ENCODE data around the gene CRNKL1.
"Not testable (repeated sequence)": the region's sequence is repeated elsewhere in the genome, so short reads cannot be mapped to it uniquely, and the experiment has no call there.

CRNKL1 gene

GRCh38 chr20:20010639-20011500 lies 41.4 kb downstream of the CRNKL1 start:
- no peak for DNase-seq (ENCODE audit: low spot score)

DNA sequence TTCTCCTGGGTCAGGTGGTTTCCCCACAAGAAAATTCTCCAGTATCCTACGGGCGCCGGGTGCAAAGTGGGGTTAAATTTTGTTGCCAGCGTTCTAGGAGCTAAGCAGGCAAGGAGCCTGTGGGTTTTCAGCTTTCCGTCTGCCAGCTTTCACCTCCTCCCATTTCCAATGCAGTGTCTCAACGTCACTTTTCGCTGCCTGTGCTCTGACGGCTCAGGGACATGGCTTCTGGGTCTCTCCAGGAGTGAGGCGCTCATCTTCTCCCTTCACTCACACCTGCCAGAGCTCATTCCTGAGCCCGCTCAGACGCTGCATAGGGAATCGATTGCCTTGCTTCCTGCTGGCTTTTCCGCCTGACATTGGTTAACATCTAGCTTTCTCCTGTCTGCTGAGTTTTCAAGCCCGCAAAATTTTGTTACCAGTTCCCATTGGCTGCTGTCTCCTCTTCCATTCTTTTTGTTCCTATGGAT lies 42.4 kb downstream of the CRNKL1 start:
- DNase-seq (ENCODE audit: low spot score): no peak

GRCh38 chr20:20005342-20005741 lies 46.9 kb downstream of the CRNKL1 start:
- no peak for DNase-seq (ENCODE audit: low spot score)

- DNase-seq (ENCODE audit: low spot score): not testable (repeated sequence)
These were observed 48.3 kb downstream of the CRNKL1 start for GRCh38 chr20:20003955-20004322.

DNA sequence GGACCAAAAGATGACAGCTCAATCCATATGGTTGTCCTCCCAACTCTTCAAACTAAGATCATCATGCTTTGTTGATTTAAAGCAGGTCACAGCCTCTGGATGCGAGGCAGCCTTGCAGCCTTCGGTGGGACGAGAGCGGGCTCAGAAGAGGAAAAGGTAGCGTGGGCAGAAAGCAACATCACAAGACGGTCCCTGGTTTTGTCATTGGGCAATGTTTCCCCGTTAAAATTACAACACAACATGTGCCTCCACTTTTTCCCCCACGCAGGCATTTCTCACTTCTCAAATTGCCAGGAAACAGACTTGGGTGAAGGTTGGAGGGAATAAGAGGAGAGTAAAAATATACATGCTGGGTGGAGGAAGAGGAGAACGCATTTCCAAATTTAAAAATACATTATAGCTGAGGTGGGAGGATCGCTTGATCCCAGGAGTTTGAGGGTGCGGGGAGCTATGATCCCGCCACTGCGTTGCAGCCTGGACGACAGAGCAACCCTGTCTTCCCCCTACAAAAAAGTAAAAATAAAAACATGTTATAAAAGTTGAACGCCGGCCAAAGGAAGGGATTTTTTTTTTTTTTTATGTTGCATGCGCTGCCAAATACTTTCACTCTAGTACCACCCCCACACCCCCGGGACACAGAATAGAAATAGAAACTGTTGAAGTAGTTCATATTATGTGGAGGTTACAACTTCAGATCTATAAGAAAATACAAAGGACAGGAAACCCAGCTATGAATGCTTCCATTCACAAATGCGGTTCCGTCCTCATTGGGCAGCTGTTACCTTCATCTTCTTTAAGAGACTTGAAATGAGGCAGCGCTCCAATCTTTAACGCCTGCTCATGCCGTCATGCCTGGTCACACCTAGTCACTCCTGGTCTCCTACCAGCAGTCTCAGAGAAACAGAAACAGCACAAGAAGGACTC lies 49.0 kb downstream of the CRNKL1 start:
- no peak for DNase-seq (ENCODE audit: low spot score)

DNA sequence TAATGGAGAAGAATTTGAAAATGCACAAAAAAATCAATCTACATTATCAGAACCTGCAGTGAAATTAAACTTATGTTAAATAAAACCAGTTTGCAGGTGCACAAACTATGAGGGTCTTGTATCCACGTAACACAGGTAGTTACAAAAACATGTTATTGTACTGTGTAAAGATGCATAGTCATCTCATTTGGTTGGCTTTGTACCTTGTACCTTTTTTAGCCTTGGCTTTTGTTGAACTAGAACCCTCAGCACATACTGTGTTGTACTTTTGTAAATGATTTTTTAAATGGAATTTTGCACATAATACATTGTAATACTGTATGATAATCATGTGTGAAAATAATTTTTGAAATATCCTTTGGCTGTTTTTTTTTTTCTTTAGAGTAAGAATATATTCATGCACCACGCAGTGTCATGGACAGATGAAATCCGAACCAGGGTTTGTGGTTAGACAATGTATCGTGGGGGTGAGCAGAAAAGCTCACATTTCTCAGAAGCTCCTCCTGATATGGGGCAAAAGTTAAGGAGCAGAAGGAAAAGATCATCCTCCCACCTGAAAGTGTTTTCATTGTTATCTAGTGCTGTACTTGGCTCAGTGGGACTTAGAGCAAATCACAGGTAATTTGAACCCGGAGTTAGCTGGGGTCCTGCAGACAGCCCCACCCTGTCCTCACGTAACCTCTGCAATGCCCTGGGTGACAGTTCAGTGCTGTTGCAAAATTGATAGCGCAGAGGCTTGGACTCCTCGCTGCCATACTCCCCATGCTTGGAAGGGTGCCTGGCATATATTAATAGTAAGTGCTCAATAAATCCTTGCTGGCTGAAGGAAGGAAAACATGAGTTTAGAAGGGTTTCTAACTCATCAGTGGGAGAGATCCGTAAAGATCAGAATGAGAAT lies 49.9 kb downstream of the CRNKL1 start:
- DNase-seq (ENCODE audit: low spot score): no peak

DNA sequence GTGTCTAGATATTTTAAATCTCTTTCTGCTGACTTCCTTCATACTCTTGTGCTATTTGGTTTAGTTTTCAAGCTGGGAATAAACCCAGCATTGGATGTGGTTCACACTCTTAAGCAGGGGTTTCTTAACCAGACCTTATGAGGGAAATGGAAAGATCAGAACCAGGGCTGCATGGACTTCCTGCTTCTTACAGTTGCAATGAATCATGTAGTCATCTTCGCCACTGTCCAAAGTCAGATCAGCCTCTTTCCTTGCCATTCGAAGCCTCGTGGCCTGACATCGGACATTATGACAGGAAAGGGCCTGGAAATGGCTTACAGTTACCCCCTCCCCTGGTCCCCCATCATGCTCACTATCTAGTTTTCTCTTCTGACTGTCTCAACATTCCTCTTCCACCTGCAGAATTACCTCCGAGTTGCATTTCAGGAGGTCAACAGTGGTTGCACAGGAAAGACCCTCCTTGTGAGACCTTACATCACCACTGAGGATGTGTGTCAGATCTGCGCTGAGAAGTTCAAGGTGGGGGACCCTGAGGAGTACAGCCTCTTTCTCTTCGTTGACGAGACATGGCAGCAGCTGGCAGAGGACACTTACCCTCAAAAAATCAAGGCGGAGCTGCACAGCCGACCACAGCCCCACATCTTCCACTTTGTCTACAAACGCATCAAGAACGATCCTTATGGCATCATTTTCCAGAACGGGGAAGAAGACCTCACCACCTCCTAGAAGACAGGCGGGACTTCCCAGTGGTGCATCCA lies 51.9 kb downstream of the CRNKL1 start:
- DNase-seq (ENCODE audit: low spot score): no peak

- DNase-seq (ENCODE audit: low spot score): no peak
These were observed 53.1 kb downstream of the CRNKL1 start for GRCh38 chr20:19998990-19999705.

DNA sequence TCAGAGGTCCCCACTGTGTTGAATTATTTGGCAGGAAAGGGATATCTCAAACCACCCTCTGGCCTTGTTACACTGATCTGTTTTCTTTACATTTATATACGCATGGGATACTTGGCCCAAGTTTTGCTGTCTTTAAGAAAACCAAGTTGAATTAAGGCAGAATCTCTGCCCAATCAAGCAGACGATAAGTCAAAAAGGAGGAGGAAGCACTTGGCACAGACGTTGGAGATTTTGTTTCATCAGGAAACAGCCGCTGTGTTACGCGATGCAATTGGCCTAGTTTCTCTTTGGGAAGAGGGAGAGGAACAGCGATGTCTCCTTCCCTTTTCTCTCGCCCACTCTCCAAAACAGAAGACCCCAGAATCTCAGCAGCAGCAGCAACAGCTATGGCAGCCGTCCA lies 55.3 kb downstream of the CRNKL1 start:
- no peak for DNase-seq (ENCODE audit: low spot score)

DNA sequence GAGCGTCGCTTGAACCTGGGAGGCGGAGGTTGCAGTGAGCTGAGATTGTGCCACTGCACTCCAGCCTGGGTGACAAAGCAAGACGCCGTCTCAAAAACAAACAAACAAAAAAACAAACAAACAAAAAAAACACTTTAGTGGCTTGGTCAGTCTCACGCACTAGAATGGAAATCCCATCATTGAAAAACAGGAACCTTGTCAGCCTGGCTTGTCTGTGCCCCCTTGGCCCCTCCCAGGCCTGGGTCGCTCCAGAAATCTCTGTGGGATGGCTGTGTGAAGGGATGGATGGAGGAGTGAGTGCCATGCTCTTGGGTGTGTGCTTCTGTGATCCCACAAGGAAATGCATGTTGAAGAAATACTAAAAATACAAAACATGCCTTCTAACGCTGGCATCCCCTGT lies 56.0 kb downstream of the CRNKL1 start:
- no peak for DNase-seq (ENCODE audit: low spot score)

DNA sequence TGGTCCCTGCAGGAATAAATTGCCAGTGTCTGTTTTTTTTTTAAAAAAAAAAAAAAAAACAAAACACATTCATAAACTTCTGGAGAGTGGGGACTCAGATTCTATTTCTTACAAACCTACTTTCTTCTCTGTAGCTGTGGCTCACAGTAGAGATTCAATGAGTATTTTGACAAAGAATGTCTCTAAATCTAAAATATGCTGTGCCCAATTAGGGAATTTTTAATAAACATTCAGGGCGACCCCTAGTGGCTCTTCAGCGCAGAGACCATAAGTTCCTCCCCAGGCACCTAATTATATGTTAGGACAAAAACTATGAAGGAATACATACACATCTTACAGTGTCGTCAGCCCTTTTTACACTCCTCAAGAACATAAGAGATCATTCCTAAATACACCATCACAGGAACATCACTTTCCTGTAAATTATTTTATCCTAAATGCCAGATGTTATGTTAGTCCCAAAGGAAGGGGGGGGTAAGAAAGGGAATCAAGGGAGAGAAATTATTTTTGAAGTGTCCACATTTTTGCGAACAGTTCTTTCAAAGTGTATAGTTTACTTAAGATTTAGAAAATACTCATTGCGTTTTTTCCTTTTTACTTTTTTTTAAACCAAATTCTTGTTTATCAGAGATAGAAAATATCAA lies 56.9 kb downstream of the CRNKL1 start:
- DNase-seq (ENCODE audit: low spot score): peak; percentile 42

GRCh38 chr20:19993958-19994669 lies 58.2 kb downstream of the CRNKL1 start:
- DNase-seq (ENCODE audit: low spot score): no peak

DNA sequence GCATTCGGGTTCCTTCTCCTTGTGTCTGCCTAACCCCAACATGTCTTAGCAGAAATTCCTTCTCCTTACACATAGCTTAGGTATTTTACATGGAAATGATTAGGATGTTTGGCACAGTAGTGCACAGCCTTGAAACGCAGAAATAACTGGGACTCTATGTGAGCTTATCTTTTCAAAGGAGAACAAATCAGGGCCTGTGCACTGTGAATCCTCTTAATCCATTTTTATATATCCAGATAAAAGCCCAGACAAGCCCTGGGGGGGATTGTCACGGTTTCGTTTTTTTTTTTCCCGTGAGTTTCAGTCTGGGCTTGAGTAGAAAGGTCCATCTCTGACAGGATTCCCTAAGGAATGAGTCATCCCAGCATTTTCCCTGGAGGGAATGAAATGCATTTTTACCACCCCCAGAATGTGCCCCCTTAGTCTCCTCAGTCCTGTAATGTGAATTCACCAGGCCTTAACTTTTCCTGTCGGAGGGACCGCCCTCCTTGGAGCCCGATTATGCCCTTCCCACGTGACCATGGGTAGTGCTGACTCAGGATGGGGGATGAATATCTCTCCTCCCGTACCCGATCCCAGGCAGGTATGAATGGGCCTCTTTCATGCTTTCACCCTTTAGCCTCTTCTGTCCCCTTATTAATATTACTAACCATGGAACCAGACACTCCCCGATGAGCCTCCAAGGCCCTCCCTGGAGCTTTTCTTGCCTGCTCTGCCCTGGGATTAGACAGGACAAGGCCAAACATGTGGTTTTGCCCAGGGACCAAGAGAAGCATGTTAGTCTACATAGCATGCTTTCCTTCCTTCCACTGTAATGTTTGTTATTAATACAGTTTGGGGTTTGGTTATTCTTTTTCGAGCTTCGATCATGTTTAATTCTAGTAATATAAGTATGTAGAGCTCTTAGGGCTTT lies 59.0 kb downstream of the CRNKL1 start:
- DNase-seq (ENCODE audit: low spot score): no peak

DNA sequence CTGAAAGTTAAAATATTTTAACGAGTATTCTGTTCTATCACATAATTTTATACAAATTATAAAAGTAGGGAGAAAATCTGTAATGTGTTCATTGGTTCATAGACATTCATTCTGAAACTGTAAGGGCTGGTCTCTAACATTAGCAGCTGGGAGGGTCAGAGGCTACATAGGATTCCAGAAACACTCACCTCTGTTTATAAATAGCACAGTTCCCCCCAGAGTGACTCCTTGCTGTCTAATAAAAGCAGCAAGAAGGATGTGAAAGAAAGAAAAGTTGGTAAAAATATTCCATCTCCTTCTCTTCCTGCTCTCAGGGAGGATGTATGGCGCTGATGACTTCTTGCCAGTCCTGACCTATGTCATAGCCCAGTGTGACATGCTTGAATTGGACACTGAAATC lies 60.4 kb downstream of the CRNKL1 start:
- DNase-seq (ENCODE audit: low spot score): no peak

DNA sequence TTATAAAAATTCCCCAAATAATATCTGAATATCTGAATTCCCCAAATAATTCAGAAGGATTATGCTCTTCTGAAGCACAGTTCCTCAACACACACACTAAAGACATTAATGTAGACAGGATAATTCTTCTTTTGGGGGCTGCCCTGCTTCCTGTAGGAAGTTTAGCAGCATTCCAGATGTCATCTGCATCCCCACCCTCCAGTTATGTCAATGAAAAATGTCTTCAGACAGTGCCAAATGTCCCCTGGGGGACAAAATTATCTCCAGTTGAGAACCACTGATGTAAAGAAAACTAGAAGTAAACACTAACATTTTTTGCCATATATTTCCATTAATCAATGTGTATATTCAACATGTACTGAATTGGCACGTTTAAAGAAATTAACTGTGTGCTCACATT lies 61.0 kb downstream of the CRNKL1 start:
- DNase-seq (ENCODE audit: low spot score): no peak

DNA sequence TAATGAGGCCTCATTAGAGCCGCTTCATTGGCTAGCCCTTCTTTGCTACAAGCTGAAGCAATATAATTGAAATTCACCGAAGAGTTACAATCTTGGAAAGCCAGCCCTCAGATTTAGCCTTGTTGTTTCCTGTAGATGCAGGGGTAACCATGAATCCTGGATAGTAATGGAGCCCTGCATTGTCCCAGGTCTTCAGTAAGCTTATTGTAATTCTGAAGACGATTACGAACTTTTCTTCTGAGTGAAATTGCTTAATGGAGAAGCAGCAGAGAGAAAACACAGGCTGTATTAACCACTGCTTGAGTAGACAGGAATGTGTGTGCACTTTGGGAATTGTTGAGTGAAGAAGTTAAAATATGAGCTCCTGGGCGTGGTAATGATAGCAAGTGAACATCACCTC lies 61.4 kb downstream of the CRNKL1 start:
- DNase-seq (ENCODE audit: low spot score): no peak

- no peak for DNase-seq (ENCODE audit: low spot score)
These were observed 65.2 kb downstream of the CRNKL1 start for GRCh38 chr20:19987046-19987445.

DNA sequence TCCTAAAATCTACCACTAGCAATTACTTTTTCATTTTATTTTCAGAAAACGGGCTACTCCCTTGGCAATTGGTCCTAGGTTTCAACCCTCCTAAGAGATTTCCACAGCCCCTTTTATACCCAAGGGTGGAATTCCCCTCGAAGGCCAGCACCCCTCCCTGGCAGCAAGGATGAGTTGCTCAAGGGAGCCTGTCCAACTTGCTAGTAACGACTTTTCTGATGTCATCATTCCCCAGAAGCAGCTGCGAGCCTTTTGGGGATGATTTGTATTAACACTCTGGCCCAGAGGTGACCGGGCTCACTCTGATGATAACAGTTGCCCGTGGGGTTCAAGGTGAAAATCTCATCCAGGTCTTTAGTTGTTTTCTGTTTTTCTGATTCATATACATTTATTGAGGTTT lies 65.8 kb downstream of the CRNKL1 start:
- no peak for DNase-seq (ENCODE audit: low spot score)

All from activated CD4-positive, alpha-beta T cell treated with anti-CD3 and anti-CD28 coated beads, Interleukin-2, Interleukin-4, amounts not matched to agents 100 ng/mL and 50 ng/mL, durations not matched to agents 16 hours and 8 hours (primary cell).